ENCODE results near the gene SPTSSB. TPM values are rescaled to one million over a fixed set of nuclear protein-coding genes. Genes with fewer than 3 reads are reported as not detected.

The SPTSSB gene
- total RNA-seq, 1 donor from 2014 or later, result not detected

GRCh38 chr3:161409069-161409468 is 37.8 kb upstream of the SPTSSB start:
- Mint-ChIP-seq H3K9me3 (no peaks in the 10 kb centered on the region), H3K4me1 (no peaks in the 10 kb centered on the region), H3K27me3 (peaks cover 8% of the 10 kb centered on the region), H3K27ac (no peak overlapping the region), H3K4me3 (no peak overlapping the region), H3K36me3 (ENCODE audit: low read depth) (no peaks in the 10 kb centered on the region)
- no peak for ATAC-seq (ENCODE audit: low read depth)
- TF ChIP-seq CTCF (IDR thresholded peaks at IDR 0.05), result no peak
- POLR2A ChIA-PET, result no interaction called here
- intact Hi-C loops (cut with micrococcal nuclease), result loop anchor here (1.0 to 5.0 kb wide), 3 partner anchors 136 to 702 kb away; no protein-coding TSS in a partner anchor
- CTCF ChIA-PET, result no interaction called here
- no peak for DNase-seq

- H3K36me3 Mint-ChIP-seq (ENCODE audit: low read depth), result no peaks in the 10 kb centered on the region
- ChIA-PET POLR2A (no interaction called here), CTCF (no interaction called here)
- no peak overlapping the region for H3K4me3 Mint-ChIP-seq
- H3K27me3 Mint-ChIP-seq, result peaks cover 6% of the 10 kb centered on the region
- H3K4me1 Mint-ChIP-seq, result no peaks in the 10 kb centered on the region
- H3K9me3 Mint-ChIP-seq, result no peaks in the 10 kb centered on the region
- no peak overlapping the region for H3K27ac Mint-ChIP-seq
- DNase-seq, result no peak
- ATAC-seq (ENCODE audit: low read depth), result no peak
- intact Hi-C loops (cut with micrococcal nuclease), result loop anchor here (5.0 kb wide), 2 partner anchors 450 to 700 kb away; no protein-coding TSS in a partner anchor
- no peak for TF ChIP-seq CTCF (IDR thresholded peaks at IDR 0.05)
These were observed 35.6 kb upstream of the SPTSSB start for GRCh38 chr3:161406594-161407555.

- Mint-ChIP-seq H3K27ac (no peak overlapping the region), H3K36me3 (ENCODE audit: low read depth) (no peaks in the 10 kb centered on the region), H3K4me1 (no peaks in the 10 kb centered on the region), H3K27me3 (no peaks in the 10 kb centered on the region), H3K9me3 (no peaks in the 10 kb centered on the region), H3K4me3 (no peak overlapping the region)
- ChIA-PET POLR2A (no interaction called here), CTCF (no interaction called here)
- ATAC-seq (ENCODE audit: low read depth) (no peak), DNase-seq (no peak)
- TF ChIP-seq CTCF (IDR thresholded peaks at IDR 0.05), result no peak
- intact Hi-C loops (cut with micrococcal nuclease), result loop anchor here (5.0 kb wide), 2 partner anchors 449 to 699 kb away; no protein-coding TSS in a partner anchor
These were observed 34.5 kb upstream of the SPTSSB start for GRCh38 chr3:161405836-161406235.

GRCh38 chr3:161405087-161405486 is 33.8 kb upstream of the SPTSSB start:
- CTCF ChIA-PET, result no interaction called here

More at GRCh38 chr3:161405087-161405486, 33.8 kb upstream of the SPTSSB start:
- Mint-ChIP-seq H3K4me1 (no peaks in the 10 kb centered on the region), H3K27me3 (peaks cover 2% of the 10 kb centered on the region), H3K9me3 (no peaks in the 10 kb centered on the region), H3K27ac (no peak overlapping the region), H3K4me3 (no peak overlapping the region), H3K36me3 (ENCODE audit: low read depth) (no peaks in the 10 kb centered on the region)
- ATAC-seq (ENCODE audit: low read depth) (no peak), DNase-seq (no peak)
- TF ChIP-seq CTCF (IDR thresholded peaks at IDR 0.05), result no peak
- intact Hi-C loops (cut with micrococcal nuclease), result loop anchor here (5.0 kb wide), 2 partner anchors 448 to 698 kb away; no protein-coding TSS in a partner anchor
- POLR2A ChIA-PET, result no interaction called here
